Esophagus muscularis mucosa (tissue), 3 donors: ENCODE data around the gene SIGLECL1.

Source experiments
- CTCF ChIP-seq, 3 experiments: fragments of 200-600 bp in 2 of 3; fragments of 450-650 bp in 1 of 3; sonication (generic) in 2 of 3; IDR thresholded peaks; one replicate each; pipeline ENCODE4 v1.5.1; 2017 to 2019; ENCODE audit warnings: antibody characterized with exemption in 3 of 3, mild to moderate bottlenecking in 2 of 3, moderate library complexity in 1 of 3
- POLR2A ChIP-seq: fragments of 450-650 bp; IDR thresholded peaks from one replicate; pipeline ENCODE4 v1.6.1; 2017; ENCODE audit warnings: antibody characterized with exemption, moderate library complexity, mild to moderate bottlenecking, low read depth

- no peak for TF ChIP-seq POLR2A
- TF ChIP-seq CTCF (IDR thresholded peaks at IDR 0.05): no peak
These were observed 46.6 kb upstream of the SIGLECL1 start for GRCh38 chr19:51204321-51204720.
